H9 (cell line): ENCODE data around the gene CADM1. TPM values are rescaled to one million over a fixed set of nuclear protein-coding genes. Genes with fewer than 3 reads are reported as not detected.

ENCODE experiments used
- DNase-seq: peaks from one replicate; pipeline ENCODE4 v3.0.0-alpha.2; 2017
- H2AFZ ChIP-seq: one replicate; pipeline ENCODE4 v1.6.1; 2013; ENCODE audit warnings: mild to moderate bottlenecking, low read length, control low read depth, moderate library complexity
- H2AK5ac ChIP-seq: 2 replicates; pipeline ENCODE4 v1.6.1; 2013; ENCODE audit warnings: low read length, control low read depth, mixed read lengths; ENCODE audit not compliant: insufficient read length
- H2BK120ac ChIP-seq: one replicate; pipeline ENCODE4 v1.6.1; 2013; ENCODE audit warnings: low read depth, mild to moderate bottlenecking, low read length, control low read depth, inconsistent platforms; ENCODE audit not compliant: poor library complexity, severe bottlenecking
- H2BK12ac ChIP-seq: 2 replicates; pipeline ENCODE4 v1.6.1; 2013; ENCODE audit warnings: low read length, control low read depth, mixed read lengths, low read depth; ENCODE audit not compliant: insufficient read length
- H2BK15ac ChIP-seq: 2 replicates; pipeline ENCODE4 v1.6.1; 2013; ENCODE audit warnings: low read depth, low read length, control low read depth
- H2BK20ac ChIP-seq: one replicate; pipeline ENCODE4 v1.6.1; 2013; ENCODE audit warnings: low read depth, mild to moderate bottlenecking, low read length, control low read depth, inconsistent platforms; ENCODE audit not compliant: poor library complexity, severe bottlenecking
- H2BK5ac ChIP-seq: 2 replicates; pipeline ENCODE4 v1.6.1; 2013; ENCODE audit warnings: low read length, control low read depth, mixed read lengths; ENCODE audit not compliant: insufficient read length
- H3K14ac ChIP-seq: 2 replicates; pipeline ENCODE4 v1.6.1; 2013; ENCODE audit warnings: low read length, control low read depth; ENCODE audit not compliant: insufficient read depth
- H3K18ac ChIP-seq: 2 replicates; pipeline ENCODE4 v1.6.1; 2013; ENCODE audit warnings: low read depth, mild to moderate bottlenecking, mixed read lengths, low read length, control low read depth; ENCODE audit not compliant: insufficient read length
- H3K23ac ChIP-seq: 2 replicates; pipeline ENCODE4 v1.6.1; 2013; ENCODE audit warnings: low read length, control low read depth, mixed read lengths, low read depth; ENCODE audit not compliant: insufficient read length
- H3K23me2 ChIP-seq: 2 replicates; pipeline ENCODE4 v1.6.1; 2013; ENCODE audit warnings: low read depth, mild to moderate bottlenecking, mixed read lengths, low read length, control low read depth; ENCODE audit not compliant: insufficient read length, poor library complexity, severe bottlenecking
- H3K27ac ChIP-seq: 2 replicates; pipeline ENCODE4 v1.5.1; 2013; ENCODE audit warnings: low read length, control low read depth, mixed read lengths, low read depth; ENCODE audit not compliant: insufficient read length
- H3K27me3 ChIP-seq: 2 replicates; pipeline ENCODE4 v1.6.1; 2013; ENCODE audit warnings: low read length, control low read depth, inconsistent platforms; ENCODE audit not compliant: insufficient read depth
- H3K4ac ChIP-seq: 2 replicates; pipeline ENCODE4 v1.6.1; 2013; ENCODE audit warnings: low read depth, mild to moderate bottlenecking, control low read depth, inconsistent platforms, low read length, moderate library complexity
- H3K4me1 ChIP-seq: 2 replicates; pipeline ENCODE4 v1.6.1; 2013; ENCODE audit warnings: low read length, control low read depth, inconsistent platforms; ENCODE audit not compliant: insufficient read depth
- H3K4me2 ChIP-seq: 2 replicates; pipeline ENCODE4 v1.6.1; 2013; ENCODE audit warnings: low read length, control low read depth, mixed read lengths; ENCODE audit not compliant: insufficient read length, insufficient read depth
- H3K56ac ChIP-seq: 2 replicates; pipeline ENCODE4 v1.6.1; 2013; ENCODE audit warnings: low read depth, mild to moderate bottlenecking, mixed read lengths, low read length, control low read depth; ENCODE audit not compliant: insufficient read length
- H3K79me1 ChIP-seq: 2 replicates; pipeline ENCODE4 v1.6.1; 2013; ENCODE audit warnings: low read depth, mild to moderate bottlenecking, moderate library complexity, low read length, control low read depth, inconsistent platforms; ENCODE audit not compliant: insufficient read depth, poor library complexity, severe bottlenecking
- H3K79me2 ChIP-seq: 2 replicates; pipeline ENCODE4 v1.6.1; 2013; ENCODE audit warnings: low read length, control low read depth, inconsistent platforms; ENCODE audit not compliant: insufficient read depth
- H3K9ac ChIP-seq: 2 replicates; pipeline ENCODE4 v1.6.1; 2013; ENCODE audit warnings: low read length, control low read depth, mixed read lengths; ENCODE audit not compliant: insufficient read length; ENCODE audit errors: extremely low read depth
- H3K9me3 ChIP-seq: one replicate; pipeline ENCODE4 v1.6.1; 2013; ENCODE audit warnings: low read depth, low read length, inconsistent platforms; ENCODE audit not compliant: control insufficient read depth
- H3T11ph ChIP-seq: one replicate; pipeline ENCODE4 v1.6.1; 2013; ENCODE audit warnings: mild to moderate bottlenecking, low read length, control low read depth, inconsistent platforms
- H4K20me1 ChIP-seq: one replicate; pipeline ENCODE4 v1.6.1; 2013; ENCODE audit not compliant: control insufficient read depth, insufficient read length, insufficient read depth
- H4K5ac ChIP-seq: 2 replicates; pipeline ENCODE4 v1.6.1; 2013; ENCODE audit warnings: low read depth, mild to moderate bottlenecking, mixed read lengths, low read length, control low read depth; ENCODE audit not compliant: insufficient read length
- H4K8ac ChIP-seq: replicated peaks from 2 replicates; pipeline ENCODE4 v1.6.1; 2013; ENCODE audit warnings: low read length, control low read depth, mixed read lengths, low read depth; ENCODE audit not compliant: insufficient read length
- H4K91ac ChIP-seq: 2 replicates; pipeline ENCODE4 v1.6.1; 2013; ENCODE audit warnings: low read depth, mild to moderate bottlenecking, moderate library complexity, mixed read lengths, low read length, control low read depth; ENCODE audit not compliant: insufficient read length
- H3K27ac Mint-ChIP-seq, 3 experiments: 2 replicates in 2 of 3; 3 replicates in 1 of 3; pipeline ENCODE4 v1.8.0; 2020 to 2021; ENCODE audit warnings: mixed read lengths in 3 of 3, mild to moderate bottlenecking in 1 of 3, moderate library complexity in 1 of 3
- H3K27me3 Mint-ChIP-seq: 2 replicates; pipeline ENCODE4 v1.8.0; 2021; ENCODE audit warnings: low read depth, mild to moderate bottlenecking, moderate library complexity, mixed read lengths
- H3K36me3 Mint-ChIP-seq, 3 experiments: 2 replicates in 2 of 3; 3 replicates in 1 of 3; pipeline ENCODE4 v1.8.0; 2020 to 2021; ENCODE audit warnings: low read depth in 3 of 3, mixed read lengths in 3 of 3; ENCODE audit not compliant: insufficient read depth in 1 of 3
- H3K4me1 Mint-ChIP-seq, 2 experiments: 2 replicates each; pipeline ENCODE4 v1.8.0; 2020; ENCODE audit warnings: mixed read lengths in 2 of 2
- H3K4me3 Mint-ChIP-seq, 2 experiments: 2 replicates in 1 of 2; 3 replicates in 1 of 2; pipeline ENCODE4 v1.8.0; 2020 to 2021; ENCODE audit warnings: mild to moderate bottlenecking in 2 of 2, mixed read lengths in 2 of 2, moderate library complexity in 1 of 2
- H3K9me3 Mint-ChIP-seq, 2 experiments: 2 replicates in 1 of 2; 3 replicates in 1 of 2; pipeline ENCODE4 v1.8.0; 2020; ENCODE audit warnings: mild to moderate bottlenecking in 2 of 2, mixed read lengths in 2 of 2, moderate library complexity in 1 of 2
- CTCF ChIP-seq: fragments of 200-600 bp; sonication (generic); conservative IDR thresholded peaks from 3 replicates; pipeline ENCODE4 v1.8.0; 2021; ENCODE audit warnings: antibody characterized with exemption, mild to moderate bottlenecking
- WGBS: extraction: QIAGEN DNeasy Blood & Tissue Kit; methylation state at CpG from one replicate; pipeline ENCODE4 v1.1.7; 2013; ENCODE audit warnings: missing lambda C conversion rate, low lambda C conversion rate, mixed read lengths; ENCODE audit not compliant: insufficient read length; ENCODE audit errors: extremely low coverage; 5-methylcytosine and 5-hydroxymethylcytosine counted together
- total RNA-seq: library from RNA; stranded (reverse); gene quantifications from 2 replicates; pipeline ENCODE4 v1.2.1, GENCODE V29; 2021

CADM1 gene
- total RNA-seq, 1 experiment from 2014 or later: 11.9 TPM

GRCh38 chr11:115263799-115264656, 240.2 kb downstream of the CADM1 start:
- Histone ChIP-seq H2BK20ac (no peak overlapping the region), H4K8ac (no peak overlapping the region), H2BK12ac (no peak overlapping the region), H3K23me2 (no peaks in the 10 kb centered on the region), H2BK120ac (no peak overlapping the region), H3K4ac (no peak overlapping the region), H4K91ac (no peak overlapping the region), H2BK15ac (no peak overlapping the region), H2AFZ (no peak overlapping the region), H3K79me1 (no peaks in the 10 kb centered on the region), H3K23ac (no peak overlapping the region), H3K4me2 (no peak overlapping the region), H3K4me1 (peaks cover 6% of the 10 kb centered on the region), H2BK5ac (no peak overlapping the region), H3K9ac (no peak overlapping the region), H3K27me3 (no peaks in the 10 kb centered on the region), H3K9me3 (no peaks in the 10 kb centered on the region), H3K79me2 (no peaks in the 10 kb centered on the region), H3K18ac (no peak overlapping the region), H4K20me1 (no peaks in the 10 kb centered on the region), H2AK5ac (no peak overlapping the region), H3T11ph (no peak overlapping the region), H3K27ac (no peak overlapping the region), H3K56ac (no peak overlapping the region), H4K5ac (no peak overlapping the region), H3K14ac (no peak overlapping the region)
- 100% methylated on average over 1 of the region's 5 CpGs for WGBS
- Mint-ChIP-seq H3K4me3 (no peak overlapping the region), H3K27ac (no peak overlapping the region), H3K4me1 (peaks cover 8 to 9% of the 10 kb centered on the region in 2 experiments), H3K36me3 (no peaks in the 10 kb centered on the region; a peak in 2 of 7 replicates), H3K27me3 (peaks cover 3% of the 10 kb centered on the region), H3K9me3 (no peaks in the 10 kb centered on the region; a peak in 1 of 5 replicates)
- DNase-seq: no peak
- no peak for TF ChIP-seq CTCF
